HG03469 (cell line): ENCODE results near the gene RASAL2.
"Not testable (repeated sequence)": the region's sequence is repeated elsewhere in the genome, so short reads cannot be mapped to it uniquely, and the experiment has no call there.

Experiments used
- ATAC-seq: cut with Tn5 transposase; IDR thresholded peaks from one replicate; pipeline ENCODE4 v1.9.1; 2021; ENCODE audit warnings: mild to moderate bottlenecking, moderate library complexity, moderate number of reproducible peaks; ENCODE audit not compliant: unreplicated experiment

RASAL2 gene

DNA sequence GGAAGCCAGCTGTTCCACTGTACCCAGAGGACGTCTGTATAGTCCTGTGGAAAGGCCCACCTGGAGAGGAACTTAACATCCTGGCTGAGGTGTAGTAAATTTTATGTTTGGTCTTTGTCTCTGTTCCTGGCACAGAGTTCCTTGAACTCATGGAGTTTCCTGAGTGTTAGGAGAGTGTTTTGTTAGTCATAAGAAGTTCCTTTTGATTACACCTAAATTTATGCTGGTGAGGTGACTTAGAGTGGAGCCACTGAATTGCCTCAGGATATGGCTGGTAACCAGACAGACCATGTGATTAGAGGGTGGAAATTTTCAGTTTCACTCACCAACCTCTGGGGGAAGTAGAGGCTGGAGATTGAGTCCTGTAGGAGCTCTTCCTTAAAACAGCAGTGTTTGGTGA lies 57.9 kb downstream of the RASAL2 start:
- no peak for ATAC-seq

DNA sequence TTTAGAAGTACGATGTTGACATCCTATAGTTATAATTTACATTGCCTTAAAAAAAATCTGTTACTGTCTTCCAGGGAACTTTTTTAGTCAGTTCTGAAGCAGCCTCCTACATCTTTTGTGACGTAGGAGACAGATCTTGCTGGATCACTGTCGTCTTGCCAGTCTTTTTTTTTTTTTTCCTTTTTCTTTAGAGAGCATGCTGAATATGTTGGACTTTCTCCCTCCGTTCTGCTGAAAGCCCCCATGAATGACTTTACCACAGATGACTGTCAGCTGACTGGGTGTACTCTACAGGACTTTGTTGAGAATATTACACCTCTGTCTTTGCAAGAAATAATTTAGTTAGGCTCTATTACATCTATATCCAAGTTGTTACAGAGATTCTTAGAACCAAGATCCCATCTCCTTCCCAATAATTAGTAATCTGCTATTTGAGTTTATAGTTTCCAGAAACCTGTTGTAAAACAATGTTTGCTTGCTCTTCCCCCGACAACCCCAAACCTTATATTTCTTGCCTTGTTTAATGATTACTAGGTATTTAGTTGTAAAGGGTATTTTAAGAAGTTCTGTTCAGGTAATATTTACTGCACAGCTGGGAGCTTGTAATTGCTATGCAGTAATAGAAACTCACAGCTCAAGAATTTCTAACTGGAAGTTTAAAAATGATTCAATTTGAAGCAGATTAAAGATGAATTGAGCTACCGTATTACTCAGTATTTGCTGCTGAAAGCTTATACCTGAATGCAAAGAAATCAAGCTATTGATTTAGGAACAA lies 61.8 kb downstream of the RASAL2 start:
- ATAC-seq = no peak

DNA sequence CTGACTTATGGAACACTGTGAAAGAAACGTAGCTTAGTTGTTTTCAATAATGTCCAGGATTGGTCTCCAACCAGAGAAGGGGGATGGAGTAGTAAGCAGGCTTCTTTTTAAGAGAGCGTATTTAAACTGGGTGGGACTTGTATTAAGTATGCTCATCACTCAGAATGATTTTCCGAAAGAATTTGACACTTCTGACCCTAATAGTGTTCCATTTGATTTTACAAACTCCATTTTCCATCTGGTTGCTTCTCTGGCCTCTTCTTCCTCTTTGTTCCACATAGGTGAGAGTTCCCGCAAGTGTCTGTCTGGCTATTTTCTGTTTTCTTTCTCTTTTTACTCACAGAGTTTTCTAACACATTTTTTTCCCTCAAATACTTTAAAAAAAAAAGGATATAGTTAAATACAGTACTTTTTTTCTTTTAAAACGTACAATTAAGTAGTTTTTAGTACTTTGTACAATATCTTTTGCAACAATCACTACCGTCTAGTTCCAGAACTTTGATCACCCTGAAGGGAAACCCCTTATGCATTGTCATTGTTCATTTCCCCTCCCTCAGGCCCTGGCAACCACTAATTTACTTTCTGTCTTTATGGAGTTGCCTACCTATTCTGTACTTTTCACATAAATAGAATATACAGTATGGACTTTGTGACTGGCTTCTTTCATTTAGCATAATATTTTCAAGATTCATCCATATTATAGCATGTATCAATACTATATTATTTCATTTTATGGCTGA lies 67.0 kb downstream of the RASAL2 start:
- no peak for ATAC-seq

DNA sequence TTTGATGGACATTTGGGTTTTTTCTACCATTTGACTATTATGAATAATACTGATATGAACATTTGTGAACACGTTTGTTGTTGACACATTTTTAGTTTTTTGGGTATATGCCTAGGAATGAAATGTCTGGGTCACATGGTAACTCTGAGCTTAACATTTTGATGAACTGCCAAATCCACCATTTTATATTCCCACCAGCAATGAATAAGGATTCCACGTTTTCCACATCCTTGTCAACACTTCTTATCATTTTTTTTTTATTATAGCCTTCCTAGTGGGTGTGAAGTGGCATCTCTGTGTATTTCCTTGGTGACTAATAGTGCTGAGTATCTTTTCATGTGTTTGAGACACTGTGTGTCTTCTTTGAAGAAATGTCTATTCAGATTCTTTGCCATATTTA lies 67.6 kb downstream of the RASAL2 start:
- no peak for ATAC-seq

DNA sequence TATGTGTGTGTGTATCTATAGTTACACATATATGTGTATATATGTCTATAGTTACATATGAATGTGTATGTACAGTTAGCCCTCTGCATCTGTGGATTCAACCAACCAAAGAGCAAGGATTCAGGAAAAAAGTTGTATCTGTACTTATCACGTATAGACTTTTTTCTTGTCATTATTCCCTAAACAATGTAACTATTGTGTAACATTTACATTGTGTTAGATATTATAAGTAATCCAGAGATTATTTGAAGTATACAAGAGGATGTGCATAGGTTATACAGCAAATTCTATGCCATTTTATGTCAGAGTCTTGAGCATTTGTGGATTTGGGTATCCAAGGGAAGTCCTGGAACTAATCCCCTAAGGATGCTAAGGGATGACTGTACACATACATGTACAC lies 71.3 kb downstream of the RASAL2 start:
- no peak for ATAC-seq

DNA sequence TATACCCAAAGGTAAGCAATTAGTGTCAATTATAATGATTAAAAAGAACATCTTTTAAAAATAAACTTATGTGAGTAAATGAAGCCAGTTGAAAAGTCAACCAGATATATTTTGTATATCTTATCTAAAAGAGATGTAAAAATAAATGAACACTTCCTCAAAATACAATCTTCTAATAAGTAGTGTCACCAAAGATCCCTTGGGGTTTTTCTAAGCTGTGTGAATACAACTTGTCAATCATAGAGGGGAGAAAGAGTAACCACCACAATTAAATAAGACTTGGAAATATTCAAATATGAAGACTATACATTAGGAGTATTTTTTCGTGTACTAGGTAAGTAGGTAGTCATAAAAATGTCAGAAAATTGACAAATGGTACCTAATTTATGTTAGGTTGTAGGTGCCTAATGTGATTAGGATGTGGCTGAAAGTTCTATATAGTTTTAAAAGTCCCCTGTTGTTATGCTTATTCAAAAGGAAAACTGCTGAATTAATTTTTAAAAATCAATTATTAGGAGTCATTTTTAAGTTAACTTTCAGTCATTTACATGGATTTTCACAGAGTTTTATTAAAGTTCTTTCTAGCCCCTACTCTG lies 72.6 kb downstream of the RASAL2 start:
- ATAC-seq = no peak

DNA sequence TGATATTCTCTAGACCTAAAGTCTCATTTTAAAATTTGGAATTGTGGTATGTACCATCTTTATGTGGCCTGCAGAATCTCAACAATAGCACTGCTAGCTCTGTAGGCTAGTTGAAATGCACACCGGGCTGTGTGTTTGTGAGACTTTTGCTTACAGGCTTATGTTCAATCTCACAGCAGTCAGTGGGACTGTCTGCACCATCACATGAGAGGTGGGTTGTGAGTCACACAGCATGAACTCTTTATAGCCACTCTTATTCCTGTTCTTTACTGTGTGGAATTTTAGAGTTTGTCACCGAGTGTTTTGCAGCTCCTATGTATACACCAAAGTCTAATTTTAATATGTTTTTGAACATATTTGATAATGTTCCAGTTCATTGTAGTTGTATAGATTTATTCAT lies 74.6 kb downstream of the RASAL2 start:
- ATAC-seq = no peak

DNA sequence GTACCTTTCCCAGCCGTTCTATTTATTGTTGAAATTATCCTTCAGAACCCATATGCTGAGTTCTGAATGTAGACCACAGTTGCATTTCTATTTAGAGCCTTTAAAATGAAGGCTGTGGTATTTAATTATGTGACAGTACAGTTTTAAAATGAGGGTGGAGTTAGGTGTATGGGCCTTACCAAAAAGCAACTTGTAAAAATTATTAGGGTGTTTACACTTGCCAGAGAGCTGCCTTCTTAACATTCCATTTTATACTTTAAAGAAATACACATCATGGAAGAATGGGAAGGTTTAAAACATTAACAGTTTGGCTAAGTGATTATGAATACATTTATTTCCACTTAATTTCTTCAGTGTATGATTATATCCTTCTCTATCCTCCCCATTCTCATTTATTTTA lies 75.7 kb downstream of the RASAL2 start:
- ATAC-seq = no peak

DNA sequence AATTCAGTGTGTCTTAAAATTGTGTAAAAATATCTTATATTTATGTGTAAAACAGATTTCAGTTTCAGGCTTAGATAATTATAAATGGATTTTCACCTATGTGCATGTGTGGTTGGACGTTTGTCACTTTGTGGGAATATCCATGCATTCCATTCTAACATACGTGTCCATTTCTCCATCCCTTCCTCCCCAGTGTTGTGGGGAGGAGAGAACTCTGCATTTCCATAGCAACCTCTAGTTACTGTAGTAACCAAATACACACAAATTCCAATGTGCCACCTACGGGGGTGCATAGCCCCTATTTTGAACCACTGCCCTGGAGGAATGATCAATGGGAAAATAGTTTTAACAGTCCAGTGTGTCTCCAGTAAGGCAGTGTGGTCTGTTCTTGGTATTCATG lies 79.0 kb downstream of the RASAL2 start:
- ATAC-seq = no peak

DNA sequence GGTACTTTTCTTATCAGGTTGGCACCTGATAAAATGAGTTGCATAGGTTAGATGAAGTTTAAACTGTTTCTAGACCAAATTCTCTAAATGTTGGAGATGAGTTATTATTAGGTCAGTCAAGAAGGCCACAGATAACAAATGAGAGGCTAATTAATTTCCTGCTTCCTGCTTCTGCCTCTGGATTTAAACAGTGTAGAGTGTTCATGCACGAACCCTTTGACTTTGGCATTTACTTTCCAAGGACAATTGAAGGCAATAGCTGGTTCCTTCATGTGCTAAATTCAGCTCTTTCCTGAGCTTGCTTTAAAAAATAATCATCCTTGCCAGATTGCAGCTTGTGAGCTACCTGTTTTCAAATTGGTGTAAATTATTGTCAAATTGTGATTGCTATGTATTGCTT lies 80.6 kb downstream of the RASAL2 start:
- no peak for ATAC-seq

DNA sequence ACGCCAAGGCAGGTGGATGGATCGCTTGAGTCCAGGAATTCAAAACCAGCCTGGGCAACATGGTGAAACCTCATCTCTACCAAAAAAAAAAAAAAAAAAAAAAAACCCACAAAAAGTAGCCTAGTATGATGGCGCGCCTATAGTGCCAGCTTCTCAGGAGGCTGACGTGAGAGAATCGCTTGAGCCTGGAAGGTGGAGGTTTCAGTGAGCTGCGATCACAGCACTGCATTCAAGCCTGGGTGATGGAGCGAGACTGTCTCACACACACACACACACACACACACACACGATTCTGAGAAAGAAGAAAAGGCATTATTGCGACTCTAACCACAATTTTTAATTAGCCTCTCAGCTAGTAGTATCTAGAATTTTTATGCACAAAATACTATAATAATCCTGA lies 86.5 kb downstream of the RASAL2 start:
- ATAC-seq = no peak

DNA sequence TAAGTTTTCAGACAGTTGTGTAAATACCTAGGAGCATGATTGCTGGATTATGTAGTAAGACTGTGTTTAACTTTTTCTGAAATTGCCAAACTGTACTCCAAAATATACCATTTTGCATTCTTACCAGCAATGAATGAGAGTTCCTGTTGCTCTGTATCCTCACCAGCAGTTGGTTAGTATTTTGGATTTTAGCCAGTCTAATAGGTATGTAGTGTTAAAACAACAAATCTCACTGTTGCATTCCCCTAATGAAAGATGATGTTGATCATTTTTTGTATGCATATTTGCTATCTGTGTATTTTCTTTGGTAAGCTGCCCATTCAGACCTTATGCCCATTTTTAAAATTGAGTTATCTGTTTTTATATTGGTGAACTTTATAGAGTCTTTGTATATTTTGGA lies 89.9 kb downstream of the RASAL2 start:
- no peak for ATAC-seq

DNA sequence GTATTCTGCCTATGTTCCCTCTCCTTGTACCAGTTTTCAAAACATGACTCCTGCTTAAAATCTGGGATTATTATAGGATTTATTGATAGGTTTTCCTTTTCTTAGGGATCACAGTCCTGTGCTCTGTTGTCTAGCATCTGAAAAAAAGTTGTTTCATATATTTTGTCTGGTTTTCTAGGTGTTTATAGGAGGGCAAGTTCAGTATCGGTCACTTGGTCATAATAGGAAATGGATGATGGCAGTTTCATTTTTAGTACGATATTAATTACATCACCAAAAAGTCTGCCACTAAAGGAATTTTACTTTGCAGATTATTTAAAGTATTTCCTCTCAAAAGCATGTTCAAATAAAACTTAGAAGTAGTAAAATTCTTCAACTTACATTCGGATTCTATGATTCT lies 94.4 kb downstream of the RASAL2 start:
- no peak for ATAC-seq

DNA sequence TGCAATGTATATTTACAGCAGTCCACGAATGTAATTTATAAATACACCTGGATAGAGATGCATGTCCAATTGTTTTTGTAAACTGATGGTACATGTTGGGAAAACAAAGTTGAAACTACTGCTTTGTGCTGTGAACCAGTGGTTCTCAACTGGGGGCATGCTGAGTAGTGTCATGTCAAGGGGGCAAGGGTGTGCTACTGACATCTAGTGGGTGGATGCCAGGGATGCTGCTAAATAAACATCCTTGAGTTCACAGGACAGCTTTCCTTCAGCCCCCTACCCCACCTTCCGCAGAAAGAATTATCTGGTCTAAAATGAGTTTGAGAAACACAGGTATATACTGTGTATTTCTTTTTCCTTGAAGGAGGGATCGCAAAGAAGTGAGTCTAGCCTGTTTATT lies 95.9 kb downstream of the RASAL2 start:
- no peak for ATAC-seq

DNA sequence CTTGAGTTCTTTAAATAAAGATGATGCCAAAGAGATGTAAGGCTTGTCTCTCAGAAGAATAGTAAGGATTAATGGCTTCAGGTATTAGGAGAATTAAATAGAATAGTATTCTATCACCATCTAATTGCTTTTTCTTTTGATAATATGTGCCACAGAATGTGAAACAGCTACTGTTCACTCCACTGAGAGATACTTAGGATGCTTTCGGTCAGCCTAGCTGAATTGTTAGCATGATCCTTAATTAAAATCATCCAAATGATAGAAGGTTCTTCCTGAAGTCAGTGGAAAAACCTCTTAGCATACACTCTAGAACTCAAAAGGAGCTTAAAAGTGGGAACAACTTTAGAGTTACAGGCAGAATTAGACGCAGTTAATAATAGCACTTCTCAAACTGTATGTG lies 97.0 kb downstream of the RASAL2 start:
- no peak for ATAC-seq

DNA sequence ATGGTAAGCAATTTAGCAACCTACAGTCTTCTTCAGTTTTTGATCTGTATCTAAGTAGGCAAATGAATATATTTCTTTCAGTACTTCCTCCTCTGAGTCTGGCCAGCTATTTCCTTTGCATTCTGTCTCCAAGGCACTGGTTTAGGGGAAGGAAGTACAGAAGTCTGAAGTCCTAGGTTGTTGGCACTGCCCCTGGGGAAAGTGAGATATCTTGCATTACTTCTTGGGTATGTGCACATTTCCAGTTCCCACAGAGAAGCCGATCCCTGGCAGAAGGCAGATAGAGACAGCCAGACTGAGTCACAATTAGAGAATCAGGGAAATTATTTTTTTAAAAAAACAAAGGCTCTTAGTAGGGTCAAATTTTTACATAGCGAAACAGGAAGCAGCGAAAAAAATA lies 98.8 kb downstream of the RASAL2 start:
- ATAC-seq = no peak

DNA sequence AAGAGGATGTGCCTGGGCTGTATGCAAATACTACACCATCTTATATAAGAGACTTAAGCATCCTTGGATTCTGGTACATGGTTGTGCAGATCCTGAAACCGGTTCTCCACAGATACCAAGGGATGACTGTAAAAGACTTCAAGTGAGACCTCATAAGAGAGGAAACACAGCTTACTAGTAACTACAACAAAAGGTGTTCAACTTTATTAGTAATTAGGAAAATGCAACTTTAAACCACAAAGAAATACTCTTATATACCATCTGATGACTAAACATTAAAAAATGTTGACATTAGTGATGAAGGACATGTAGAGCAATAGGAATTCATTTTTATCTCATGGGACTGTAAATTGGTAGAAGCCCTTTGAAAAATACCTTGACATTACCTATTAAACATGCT lies 102.7 kb downstream of the RASAL2 start:
- no peak for ATAC-seq

DNA sequence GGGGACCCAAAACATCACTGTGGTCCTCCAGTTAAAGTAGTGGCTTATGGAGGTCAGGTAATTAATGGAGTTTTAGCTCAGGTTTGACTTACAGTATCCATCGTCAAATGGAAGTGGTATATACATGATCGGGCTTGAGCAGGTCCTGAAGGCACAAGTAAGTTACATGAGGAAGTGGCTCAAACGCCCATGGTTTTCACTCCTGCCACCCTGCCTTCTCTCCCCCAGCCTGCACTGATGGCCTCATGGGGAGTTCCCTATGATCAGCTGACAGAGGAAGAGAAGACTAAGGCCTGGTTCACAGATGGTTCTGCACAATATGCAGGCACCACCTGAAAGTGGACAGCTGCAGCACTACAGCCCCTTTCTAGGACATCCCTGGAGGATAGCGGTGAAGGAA lies 108.2 kb downstream of the RASAL2 start:
- not testable (repeated sequence) for ATAC-seq

DNA sequence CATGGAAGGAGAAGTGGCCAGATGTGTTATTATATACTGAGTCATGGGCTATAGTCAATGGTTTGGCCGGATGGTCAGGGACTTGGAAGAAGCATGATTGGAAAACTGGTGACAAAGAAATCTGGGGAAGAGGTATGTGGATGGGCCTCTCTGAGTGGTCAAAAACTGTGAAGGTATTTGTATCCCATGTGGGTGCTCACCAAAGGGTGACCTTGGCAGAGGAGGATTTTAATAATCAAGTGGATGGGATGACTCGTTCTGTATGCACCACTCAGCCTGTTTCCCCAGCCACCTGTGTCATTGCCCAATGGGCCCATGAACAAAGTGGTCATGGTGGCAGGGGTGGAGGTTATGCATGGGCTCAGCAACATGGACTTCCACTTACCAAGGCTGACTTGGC lies 108.6 kb downstream of the RASAL2 start:
- ATAC-seq = not testable (repeated sequence)

DNA sequence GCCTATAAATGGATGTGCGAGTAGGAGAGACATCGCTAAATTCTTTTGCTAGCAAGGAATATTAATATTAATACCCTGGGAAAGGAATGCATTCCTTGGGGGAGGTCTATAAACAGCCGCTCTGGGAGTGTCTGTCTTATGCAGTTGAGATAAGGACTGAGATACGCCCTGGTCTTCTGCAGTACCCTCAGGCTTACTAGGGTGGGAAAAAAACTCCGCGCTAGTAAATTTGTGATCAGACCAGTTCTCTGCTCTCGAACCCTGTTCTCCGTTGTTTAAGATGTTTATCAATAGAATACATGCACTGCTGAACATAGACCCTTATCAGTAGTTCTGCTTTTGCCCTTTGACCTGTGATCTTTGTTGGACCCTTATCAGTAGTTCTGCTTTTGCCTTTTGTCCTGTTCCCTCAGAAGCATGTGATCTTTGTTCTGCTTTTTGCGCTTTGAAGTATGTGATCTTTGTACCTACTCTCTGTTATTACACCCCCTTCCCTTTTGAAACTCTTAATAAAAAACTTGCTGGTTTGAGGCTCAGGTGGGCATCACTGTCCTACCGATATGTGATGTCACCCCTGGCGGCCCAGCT lies 114.5 kb downstream of the RASAL2 start:
- ATAC-seq = not testable (repeated sequence)

DNA sequence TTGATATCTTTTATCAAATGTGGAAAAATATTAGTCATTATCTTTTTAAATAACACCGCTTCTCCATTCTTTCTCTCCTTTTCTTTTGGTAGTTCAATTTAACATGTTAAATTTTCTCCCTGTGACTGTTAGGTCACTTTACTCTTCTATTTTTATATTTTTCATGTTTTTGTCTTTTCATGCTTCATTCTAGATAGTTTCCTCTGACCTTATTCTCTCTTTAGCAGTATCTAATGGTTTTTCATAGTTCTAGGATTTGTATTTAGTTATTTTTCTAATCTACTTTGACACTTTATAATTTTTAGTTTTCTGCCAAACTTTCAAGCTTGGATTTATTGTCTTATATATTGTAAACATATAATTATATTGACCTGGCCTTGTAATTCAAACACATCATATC lies 116.0 kb downstream of the RASAL2 start:
- ATAC-seq = no peak

DNA sequence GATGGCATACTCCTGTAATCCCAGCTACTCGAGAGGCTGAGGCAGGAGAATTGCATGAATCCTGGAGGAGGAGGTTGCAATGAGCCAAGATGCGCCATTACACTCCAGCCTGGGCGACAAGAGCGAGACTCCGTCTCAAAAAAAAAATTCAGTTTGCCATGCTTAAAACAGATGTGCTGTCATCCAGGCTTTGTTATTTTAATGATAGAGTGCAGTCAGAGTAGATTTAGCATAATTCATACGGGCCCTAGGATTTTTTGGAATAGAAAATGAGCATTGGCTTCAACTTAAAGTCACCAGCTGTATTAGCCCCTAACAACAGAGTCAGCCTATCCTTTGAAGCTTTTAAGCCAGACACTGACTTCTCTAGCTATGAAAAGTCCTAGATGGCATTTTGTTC lies 124.6 kb downstream of the RASAL2 start:
- no peak for ATAC-seq
